Liver (tissue), 3 donors: ENCODE data around the gene SLC2A9.

Experiments used
- CTCF ChIP-seq: fragments of 150-350 bp; IDR thresholded peaks from 2 replicates; pipeline ENCODE4 v1.5.1; 2017; ENCODE audit warnings: improper control_type of control experiment, low read depth, low read length; ENCODE audit not compliant: missing input control
- FOXA1 ChIP-seq: IDR thresholded peaks from 2 replicates; pipeline ENCODE4 v1.6.1; 2016; ENCODE audit warnings: antibody characterized with exemption
- HNF4A ChIP-seq, 2 donors: conservative IDR thresholded peaks; 2 replicates each; pipeline ENCODE4 v1.6.1; 2016; ENCODE audit warnings: antibody characterized with exemption in 2 of 2, mild to moderate bottlenecking in 2 of 2
- JUND ChIP-seq, 2 donors: IDR thresholded peaks; 2 replicates each; pipeline ENCODE4 v1.6.1; 2016; ENCODE audit warnings: antibody characterized with exemption in 2 of 2
- MAX ChIP-seq: IDR thresholded peaks from 2 replicates; pipeline ENCODE4 v1.6.1; 2016; ENCODE audit warnings: antibody characterized with exemption
- NR2F2 ChIP-seq: IDR thresholded peaks from 2 replicates; pipeline ENCODE4 v1.6.1; 2016; ENCODE audit warnings: antibody characterized with exemption
- RAD21 ChIP-seq, 2 donors: IDR thresholded peaks; 2 replicates each; pipeline ENCODE4 v1.6.1; 2016; ENCODE audit warnings: antibody characterized with exemption in 2 of 2, mild to moderate bottlenecking in 2 of 2
- REST ChIP-seq: IDR thresholded peaks from 2 replicates; pipeline ENCODE4 v1.6.1; 2016; ENCODE audit warnings: antibody characterized with exemption, mild to moderate bottlenecking
- SP1 ChIP-seq: IDR thresholded peaks from 2 replicates; pipeline ENCODE4 v1.6.1; 2018; ENCODE audit warnings: antibody characterized with exemption, mild to moderate bottlenecking
- TAF1 ChIP-seq: conservative IDR thresholded peaks from 2 replicates; pipeline ENCODE4 v1.6.1; 2016; ENCODE audit warnings: antibody characterized with exemption, mild to moderate bottlenecking
- YY1 ChIP-seq: IDR thresholded peaks from 2 replicates; pipeline ENCODE4 v1.6.1; 2016; ENCODE audit warnings: antibody characterized with exemption, mild to moderate bottlenecking
- ZBTB33 ChIP-seq: IDR thresholded peaks from 2 replicates; pipeline ENCODE4 v1.6.1; 2016; ENCODE audit warnings: antibody characterized with exemption
- donor health status: healthy.
- donor health status: healthy.

GRCh38 chr4:10016169-10016568, 5.1 kb downstream of the SLC2A9 start:
- TF ChIP-seq RAD21 (IDR thresholded peaks at IDR 0.05) (no peak), CTCF (no peak), REST (no peak), FOXA1 (no peak), ZBTB33 (no peak), MAX (no peak), SP1 (no peak), TAF1 (no peak), NR2F2 (no peak), HNF4A (conservative IDR thresholded peaks at IDR 0.05) (no peak), YY1 (no peak), JUND (IDR thresholded peaks at IDR 0.05) (no peak)
